GM12874 (cell line): Measurements from ENCODE around the gene KCNA2.

Experiments used
- TF ChIP-seq, protein P1 (sequence below): IDR thresholded peaks from 2 replicates; pipeline ENCODE4 v1.5.1; 2011; ENCODE audit warnings: low read depth, mild to moderate bottlenecking, control low read depth, low read length, moderate library complexity; ENCODE audit not compliant: insufficient read depth

KCNA2 gene

DNA sequence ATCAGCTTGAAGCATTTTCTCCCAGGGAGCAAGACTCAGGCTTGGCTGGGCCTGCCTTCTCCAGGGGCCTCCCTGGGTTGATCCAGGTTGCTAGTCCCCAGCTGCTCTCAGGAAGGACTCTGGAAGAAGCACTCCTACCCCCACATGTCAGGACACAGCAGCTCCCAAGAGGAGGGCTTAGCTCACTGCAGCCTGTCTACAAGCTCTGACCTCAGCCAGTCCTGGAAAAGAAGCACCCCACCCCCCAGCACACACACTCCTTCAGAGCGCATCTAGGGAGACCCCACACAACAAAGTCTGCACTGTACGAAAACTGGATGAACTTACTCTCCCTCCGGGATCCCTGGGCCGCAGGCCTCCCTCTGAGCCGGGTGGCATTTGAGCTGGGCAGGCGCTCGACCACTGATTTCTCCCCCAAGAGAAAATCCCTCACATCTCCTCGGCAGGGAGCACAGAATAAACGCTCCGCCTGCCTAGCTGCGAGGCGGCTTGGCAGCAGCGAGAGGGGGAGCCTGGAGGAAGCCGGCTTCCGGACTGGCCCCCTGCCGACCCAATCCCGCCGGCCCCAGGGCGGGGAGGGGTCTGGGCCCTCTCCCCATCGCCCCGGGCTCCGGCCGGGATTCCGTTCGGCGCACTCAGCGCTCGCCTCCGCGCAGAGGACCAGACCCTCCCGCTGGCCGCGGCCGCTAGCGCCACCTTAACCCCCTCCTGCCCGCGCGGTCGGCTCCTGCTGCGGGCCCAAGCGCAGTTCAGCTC is at the start of gene KCNA2:
KCNA2 (minus strand) TSS at position 458 of the 756 bp plus-strand sequence. CDS start 1,576 bp downstream, outside the sequence.
- TF ChIP-seq, protein P1, sequence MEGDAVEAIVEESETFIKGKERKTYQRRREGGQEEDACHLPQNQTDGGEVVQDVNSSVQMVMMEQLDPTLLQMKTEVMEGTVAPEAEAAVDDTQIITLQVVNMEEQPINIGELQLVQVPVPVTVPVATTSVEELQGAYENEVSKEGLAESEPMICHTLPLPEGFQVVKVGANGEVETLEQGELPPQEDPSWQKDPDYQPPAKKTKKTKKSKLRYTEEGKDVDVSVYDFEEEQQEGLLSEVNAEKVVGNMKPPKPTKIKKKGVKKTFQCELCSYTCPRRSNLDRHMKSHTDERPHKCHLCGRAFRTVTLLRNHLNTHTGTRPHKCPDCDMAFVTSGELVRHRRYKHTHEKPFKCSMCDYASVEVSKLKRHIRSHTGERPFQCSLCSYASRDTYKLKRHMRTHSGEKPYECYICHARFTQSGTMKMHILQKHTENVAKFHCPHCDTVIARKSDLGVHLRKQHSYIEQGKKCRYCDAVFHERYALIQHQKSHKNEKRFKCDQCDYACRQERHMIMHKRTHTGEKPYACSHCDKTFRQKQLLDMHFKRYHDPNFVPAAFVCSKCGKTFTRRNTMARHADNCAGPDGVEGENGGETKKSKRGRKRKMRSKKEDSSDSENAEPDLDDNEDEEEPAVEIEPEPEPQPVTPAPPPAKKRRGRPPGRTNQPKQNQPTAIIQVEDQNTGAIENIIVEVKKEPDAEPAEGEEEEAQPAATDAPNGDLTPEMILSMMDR = no peak

DNA sequence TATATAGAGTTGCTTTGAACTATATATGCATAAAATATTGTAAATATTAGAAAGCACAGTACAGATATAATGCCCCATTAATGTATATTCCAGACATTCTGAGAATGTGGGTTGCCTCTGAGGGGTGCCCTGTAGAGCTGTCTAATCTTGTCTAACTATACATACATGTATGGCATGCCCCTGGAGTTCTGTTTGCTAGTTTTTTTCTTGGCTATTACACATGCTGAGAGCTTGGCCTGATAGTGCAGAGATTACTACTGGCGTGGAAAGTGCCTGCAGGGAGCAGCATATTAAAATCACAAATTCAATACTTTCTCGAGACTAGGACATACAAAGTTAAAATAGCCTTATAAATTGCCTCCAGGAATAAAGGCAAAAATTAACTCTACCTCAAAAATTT is 44.5 kb upstream of the KCNA2 start:
- TF ChIP-seq, protein P1 = no peak

DNA sequence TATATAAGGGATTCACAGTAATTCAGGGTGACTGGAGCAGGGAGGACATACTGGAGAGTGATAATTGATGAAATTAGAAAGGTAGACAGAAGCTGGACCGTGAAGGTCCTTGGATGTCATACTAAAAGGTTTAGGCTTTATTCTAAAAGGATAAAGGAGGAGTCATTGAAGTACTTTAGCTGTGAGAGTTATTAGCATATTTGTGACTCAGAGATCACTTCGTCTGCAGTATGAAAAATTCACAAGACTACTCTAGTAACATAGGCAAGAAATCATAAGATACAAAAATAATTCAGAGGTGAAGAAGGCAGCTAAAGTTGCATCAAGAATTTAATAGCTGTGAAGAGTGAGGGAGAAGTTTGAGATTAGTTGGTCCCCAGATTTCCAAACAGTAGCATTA is 42.3 kb upstream of the KCNA2 start:
- TF ChIP-seq, protein P1 = no peak

DNA sequence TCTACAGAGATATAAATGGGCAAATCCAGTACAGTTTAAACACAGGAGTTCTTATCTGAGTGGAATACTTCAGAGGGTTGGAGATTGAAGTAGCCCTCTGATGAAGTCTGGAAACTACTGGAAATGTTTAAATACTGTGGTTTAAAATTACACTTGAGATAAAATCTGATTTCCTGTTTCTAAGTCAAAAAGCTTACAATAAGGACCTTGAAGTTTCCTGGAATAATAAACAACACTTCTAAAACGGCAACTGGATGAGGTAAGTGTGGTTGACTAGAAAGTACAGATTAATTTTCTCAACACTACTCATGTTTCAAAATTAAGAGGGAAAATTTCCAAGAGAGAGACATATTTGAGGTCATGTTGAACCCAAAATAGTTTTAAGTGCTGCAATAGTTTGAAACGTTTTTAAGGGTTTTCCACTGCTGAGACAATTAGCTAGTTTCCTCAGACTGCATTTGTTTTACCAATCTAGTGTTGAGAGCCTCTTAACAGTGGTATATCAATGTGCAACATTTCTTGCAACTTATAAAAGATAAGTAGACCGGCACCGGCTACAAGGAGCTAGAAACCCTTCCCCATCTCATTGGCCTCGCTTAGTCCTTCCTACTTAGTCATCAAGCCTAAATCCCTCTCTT is 41.2 kb upstream of the KCNA2 start:
- TF ChIP-seq, protein P1 = no peak

DNA sequence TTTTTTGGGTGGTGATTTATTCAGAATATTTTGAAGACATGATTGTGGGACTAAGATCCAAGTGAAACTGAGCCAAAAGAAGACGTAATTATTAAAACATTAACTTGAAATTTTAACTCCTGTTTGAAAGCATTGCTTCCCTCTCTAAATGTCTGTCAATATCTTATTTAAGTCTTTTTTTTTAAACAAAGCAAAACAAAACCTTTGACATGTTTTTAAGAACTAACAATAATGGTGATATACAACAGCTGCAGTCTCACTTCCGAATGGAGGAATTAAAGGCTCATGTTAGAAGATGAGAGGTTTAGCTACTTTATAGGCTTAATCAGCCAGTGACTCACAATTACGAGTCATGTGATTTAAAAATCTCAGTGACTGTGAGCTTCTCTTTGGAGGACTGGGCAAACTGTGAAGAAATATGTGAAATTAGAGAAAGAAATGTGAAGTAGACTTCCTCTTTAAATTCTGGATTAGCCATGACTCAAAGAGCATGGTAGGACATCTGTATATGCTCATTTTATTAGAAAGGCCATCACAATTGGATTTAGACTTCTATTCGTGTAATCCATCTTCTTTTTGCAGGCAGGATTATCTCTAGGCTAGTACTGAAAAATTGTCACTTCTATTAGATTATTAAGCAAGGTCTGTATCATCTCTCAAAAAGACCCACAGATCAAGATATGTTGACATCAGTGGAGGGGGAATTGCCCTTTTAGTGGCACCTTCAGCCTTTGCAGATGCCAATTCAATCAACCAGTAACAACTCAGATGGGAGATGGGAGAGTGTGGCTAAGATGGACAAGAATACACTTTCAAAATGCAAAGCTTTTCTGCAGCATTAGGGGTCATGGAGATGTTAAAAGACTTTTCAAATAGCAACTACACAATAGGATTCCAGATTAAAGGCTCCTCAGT is 39.9 kb upstream of the KCNA2 start:
- TF ChIP-seq, protein P1 = no peak

DNA sequence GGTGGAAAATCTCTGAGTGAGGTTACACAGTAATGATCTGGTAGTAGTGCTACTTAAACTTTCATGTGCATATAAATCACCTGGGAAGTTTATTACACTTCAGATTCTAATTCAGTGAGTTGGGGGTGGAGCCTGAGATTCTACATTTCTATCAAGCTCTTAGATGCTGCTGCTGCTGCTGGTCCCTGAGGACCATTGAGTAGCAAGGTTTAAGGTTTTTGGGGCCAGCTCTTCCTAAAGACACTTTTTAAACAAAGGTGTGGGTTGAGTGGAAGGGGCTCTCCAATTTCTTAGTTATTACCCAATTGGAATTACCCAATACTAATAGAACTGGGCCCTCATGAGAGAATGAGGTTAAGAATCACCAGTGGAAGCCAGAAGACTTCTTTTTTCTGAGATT is 39.1 kb upstream of the KCNA2 start:
- TF ChIP-seq, protein P1 = no peak
